HepG2 (cell line): ENCODE measurements around the gene ADGRG1. TPM values are rescaled to one million over a fixed set of nuclear protein-coding genes. Genes with fewer than 3 reads are reported as not detected.

Source experiments
- ATF1 ChIP-seq: IDR thresholded peaks from 2 replicates; pipeline ENCODE4 v1.6.1; 2016; ENCODE audit warnings: mild to moderate bottlenecking, control low read depth
- ATRX ChIP-seq: sonication (generic); formaldehyde crosslinking; IDR thresholded peaks from 2 replicates; pipeline ENCODE4 v1.4.0; 2020; ENCODE audit warnings: missing genetic modification reagents, borderline replicate concordance
- CAMTA2 ChIP-seq: sonication (generic); formaldehyde crosslinking; IDR thresholded peaks from 2 replicates; pipeline ENCODE4 v1.4.0; 2020; ENCODE audit warnings: mild to moderate bottlenecking, missing genetic modification reagents, borderline replicate concordance
- CEBPZ ChIP-seq: IDR thresholded peaks from 2 replicates; pipeline ENCODE4 v1.6.1; 2012; ENCODE audit warnings: low read length, improper control_type of control experiment
- CERS6 ChIP-seq: sonication (generic); formaldehyde crosslinking; IDR thresholded peaks from 2 replicates; pipeline ENCODE4 v1.5.0; 2020; ENCODE audit warnings: missing genetic modification reagents
- CREBL2 ChIP-seq: sonication (generic); formaldehyde crosslinking; IDR thresholded peaks from 2 replicates; pipeline ENCODE4 v1.8.1; 2023; ENCODE audit warnings: missing genetic modification reagents, mild to moderate bottlenecking, borderline replicate concordance
- MEIS2 ChIP-seq: sonication (generic); formaldehyde crosslinking; IDR thresholded peaks from 2 replicates; pipeline ENCODE4 v1.9.0; 2021; ENCODE audit warnings: mild to moderate bottlenecking, missing genetic modification reagents
- NCOR1 ChIP-seq: fragments of 200-600 bp; sonication (generic); IDR thresholded peaks from 2 replicates; pipeline ENCODE4 v1.7.0; 2017; ENCODE audit warnings: antibody characterized with exemption, low read length, borderline replicate concordance
- NFE2L2 ChIP-seq: fragments of 150-350 bp; IDR thresholded peaks from 2 replicates; pipeline ENCODE4 v1.6.1; 2014; ENCODE audit warnings: low read length
- RXRA ChIP-seq: sonication (generic); formaldehyde crosslinking; IDR thresholded peaks from 2 replicates; pipeline ENCODE4 v1.5.1; 2020; ENCODE audit warnings: missing genetic modification reagents
- SMARCC2 ChIP-seq: fragments of 450-650 bp; IDR thresholded peaks from 2 replicates; pipeline ENCODE4 v1.6.1; 2017; ENCODE audit warnings: antibody characterized with exemption, mild to moderate bottlenecking
- ZFAT ChIP-seq: sonication (generic); formaldehyde crosslinking; conservative IDR thresholded peaks from 2 replicates; pipeline ENCODE4 v1.8.1; 2023; ENCODE audit warnings: missing genetic modification reagents, inconsistent platforms
- ZFP1 ChIP-seq: IDR thresholded peaks from 2 replicates; pipeline ENCODE4 v1.6.1; 2016
- ZMYM4 ChIP-seq: sonication (generic); formaldehyde crosslinking; IDR thresholded peaks from 2 replicates; pipeline ENCODE4 v1.8.1; 2023; ENCODE audit warnings: mild to moderate bottlenecking, missing genetic modification reagents
- ZNF260 ChIP-seq: sonication (generic); formaldehyde crosslinking; IDR thresholded peaks from 2 replicates; pipeline ENCODE4 v1.4.0; 2020; ENCODE audit warnings: missing genetic modification reagents, low read depth, mild to moderate bottlenecking, borderline replicate concordance
- polyA plus RNA-seq, 8 experiments: library from polyadenylated mRNA; depleted of rRNA in 3 of 8; stranded (reverse) in 7 of 8; unstranded in 1 of 8; fragments of >200 nt; fragmentation: Illumina TruSeq in 4 of 8; extraction: Trizol in 4 of 8; gene quantifications; 2 replicates each; pipeline versions ENCODE4 v1.2.1 to v1.2.3, GENCODE V29; 2011 to 2016; ENCODE audit warnings: low read depth in 4 of 8, missing spikeins in 1 of 8, mixed read lengths in 1 of 8; ENCODE audit not compliant: insufficient read depth in 1 of 8
- total RNA-seq, 5 experiments: library from RNA; depleted of rRNA; stranded (reverse); fragments of >200 nt; fragmentation: Illumina TruSeq; extraction: Trizol; gene quantifications; 2 replicates each; pipeline ENCODE4 v1.2.3, GENCODE V29; 2016; ENCODE audit warnings: low read depth in 1 of 5
- TF ChIP-seq, protein P1 (sequence below), 2 experiments: fragments of 450-650 bp in 1 of 2; sonication (generic) in 1 of 2; formaldehyde crosslinking; IDR thresholded peaks; 2 replicates each; pipeline versions ENCODE4 v1.5.0 to v1.8.0; 2020 to 2022; ENCODE audit warnings: mild to moderate bottlenecking in 1 of 2, missing genetic modification reagents in 1 of 2
- TF ChIP-seq, protein P2 (sequence below): fragments of 450-650 bp; IDR thresholded peaks from 2 replicates; pipeline ENCODE4 v1.6.1; 2017
- TF ChIP-seq, protein P3 (sequence below), 2 experiments: sonication (generic) in 1 of 2; formaldehyde crosslinking in 1 of 2; IDR thresholded peaks; 2 replicates each; pipeline versions ENCODE4 v1.4.0 to v1.6.1; 2016 to 2020; ENCODE audit warnings: borderline replicate concordance in 1 of 2, low read depth in 1 of 2, mild to moderate bottlenecking in 1 of 2, missing genetic modification reagents in 1 of 2

Gene ADGRG1
- total and polyA plus RNA-seq, 2 of the 13 experiments (the other 11 are each of a cell fraction or from before 2014, with no cell fraction given) = 2.7 to 5.9 TPM

GRCh38 chr16:57619606-57620334 is 8.7 kb upstream of the ADGRG1 start (continued):
- TF ChIP-seq CEBPZ (no peak), ZFP1 (CRISPR knock-in tag) (no peak), RXRA (peak; percentile 14), ATF1 (no peak), MEIS2 (no peak), SMARCC2 (no peak), CERS6 (CRISPR knock-in tag) (no peak), ZMYM4 (CRISPR knock-in tag) (no peak), ZNF260 (CRISPR knock-in tag) (no peak), CAMTA2 (CRISPR knock-in tag) (no peak), ATRX (CRISPR knock-in tag) (no peak), NCOR1 (no peak), NFE2L2 (no peak), ZFAT (CRISPR knock-in tag) (no peak), CREBL2 (CRISPR knock-in tag) (no peak; the same call in 1 of the 2 replicates)
- TF ChIP-seq, protein P1, sequence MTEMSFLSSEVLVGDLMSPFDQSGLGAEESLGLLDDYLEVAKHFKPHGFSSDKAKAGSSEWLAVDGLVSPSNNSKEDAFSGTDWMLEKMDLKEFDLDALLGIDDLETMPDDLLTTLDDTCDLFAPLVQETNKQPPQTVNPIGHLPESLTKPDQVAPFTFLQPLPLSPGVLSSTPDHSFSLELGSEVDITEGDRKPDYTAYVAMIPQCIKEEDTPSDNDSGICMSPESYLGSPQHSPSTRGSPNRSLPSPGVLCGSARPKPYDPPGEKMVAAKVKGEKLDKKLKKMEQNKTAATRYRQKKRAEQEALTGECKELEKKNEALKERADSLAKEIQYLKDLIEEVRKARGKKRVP (CRISPR knock-in tag; IDR thresholded peaks at IDR 0.05) = no peak
- TF ChIP-seq, protein P2, sequence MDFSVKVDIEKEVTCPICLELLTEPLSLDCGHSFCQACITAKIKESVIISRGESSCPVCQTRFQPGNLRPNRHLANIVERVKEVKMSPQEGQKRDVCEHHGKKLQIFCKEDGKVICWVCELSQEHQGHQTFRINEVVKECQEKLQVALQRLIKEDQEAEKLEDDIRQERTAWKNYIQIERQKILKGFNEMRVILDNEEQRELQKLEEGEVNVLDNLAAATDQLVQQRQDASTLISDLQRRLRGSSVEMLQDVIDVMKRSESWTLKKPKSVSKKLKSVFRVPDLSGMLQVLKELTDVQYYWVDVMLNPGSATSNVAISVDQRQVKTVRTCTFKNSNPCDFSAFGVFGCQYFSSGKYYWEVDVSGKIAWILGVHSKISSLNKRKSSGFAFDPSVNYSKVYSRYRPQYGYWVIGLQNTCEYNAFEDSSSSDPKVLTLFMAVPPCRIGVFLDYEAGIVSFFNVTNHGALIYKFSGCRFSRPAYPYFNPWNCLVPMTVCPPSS = no peak
- TF ChIP-seq, protein P3, sequence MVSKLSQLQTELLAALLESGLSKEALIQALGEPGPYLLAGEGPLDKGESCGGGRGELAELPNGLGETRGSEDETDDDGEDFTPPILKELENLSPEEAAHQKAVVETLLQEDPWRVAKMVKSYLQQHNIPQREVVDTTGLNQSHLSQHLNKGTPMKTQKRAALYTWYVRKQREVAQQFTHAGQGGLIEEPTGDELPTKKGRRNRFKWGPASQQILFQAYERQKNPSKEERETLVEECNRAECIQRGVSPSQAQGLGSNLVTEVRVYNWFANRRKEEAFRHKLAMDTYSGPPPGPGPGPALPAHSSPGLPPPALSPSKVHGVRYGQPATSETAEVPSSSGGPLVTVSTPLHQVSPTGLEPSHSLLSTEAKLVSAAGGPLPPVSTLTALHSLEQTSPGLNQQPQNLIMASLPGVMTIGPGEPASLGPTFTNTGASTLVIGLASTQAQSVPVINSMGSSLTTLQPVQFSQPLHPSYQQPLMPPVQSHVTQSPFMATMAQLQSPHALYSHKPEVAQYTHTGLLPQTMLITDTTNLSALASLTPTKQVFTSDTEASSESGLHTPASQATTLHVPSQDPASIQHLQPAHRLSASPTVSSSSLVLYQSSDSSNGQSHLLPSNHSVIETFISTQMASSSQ (IDR thresholded peaks at IDR 0.05; ENCODE audit: low read depth) = no peak
- TF ChIP-seq, protein P3 (CRISPR knock-in tag; IDR thresholded peaks at IDR 0.05; ENCODE audit: borderline replicate concordance) = no peak
